Measurements from ENCODE around the gene ARHGAP20.

ARHGAP20 gene

GRCh38 chr11:110711776-110712658, at the start of gene ARHGAP20:
Gene ARHGAP20, minus strand, starts transcription at chr11:110712437. Its CDS starts 206 bp downstream, at chr11:110712231.
- no peaks in the 10 kb centered on the region for H3K36me3 ChIP-seq

GRCh38 chr11:110761991-110762390, 49.8 kb upstream of the ARHGAP20 start:
- H4K20me1 ChIP-seq: no peaks in the 10 kb centered on the region
- no peak overlapping the region for H3K9ac ChIP-seq
- H3K9me3 ChIP-seq: no peaks in the 10 kb centered on the region
- H3K27me3 ChIP-seq: no peaks in the 10 kb centered on the region
- H3K4me2 ChIP-seq: no peak overlapping the region
- no peak for TF ChIP-seq Cebpa-rat (IDR thresholded peaks at IDR 0.05)
- peaks cover 12% of the 10 kb centered on the region; the same call in 1 of the 2 replicates for H3K4me1 ChIP-seq
- H3K4me3 ChIP-seq: no peak overlapping the region
- H3K27ac ChIP-seq: no peak overlapping the region
- no peaks in the 10 kb centered on the region for H3K36me3 ChIP-seq

More at GRCh38 chr11:110711776-110712658, at the start of gene ARHGAP20:
- H3K4me2 ChIP-seq: peak within 1 kb of the TSS; percentile 98
- H3K27ac ChIP-seq: no peak within 1 kb of the TSS; the same call in 1 of the 2 replicates
- H3K4me1 ChIP-seq: peaks cover 21% of the 10 kb centered on the region
- H3K4me3 ChIP-seq: peak within 1 kb of the TSS; percentile 73
- H3K9ac ChIP-seq: peak within 1 kb of the TSS; percentile 59
- TF ChIP-seq Cebpa-rat (IDR thresholded peaks at IDR 0.05): no peak
- H3K9me3 ChIP-seq: no peaks in the 10 kb centered on the region
- peaks cover 52% of the 10 kb centered on the region for H3K27me3 ChIP-seq
- no peaks in the 10 kb centered on the region for H4K20me1 ChIP-seq

GRCh38 chr11:110761131-110761530, 48.9 kb upstream of the ARHGAP20 start:
- Histone ChIP-seq H3K9ac (no peak overlapping the region), H3K9me3 (no peaks in the 10 kb centered on the region), H3K4me2 (no peak overlapping the region), H3K27me3 (no peaks in the 10 kb centered on the region), H3K27ac (no peak overlapping the region), H3K36me3 (no peaks in the 10 kb centered on the region), H3K4me1 (peaks cover 12% of the 10 kb centered on the region; the same call in 1 of the 2 replicates), H3K4me3 (no peak overlapping the region), H4K20me1 (no peaks in the 10 kb centered on the region)
- no peak for TF ChIP-seq Cebpa-rat (IDR thresholded peaks at IDR 0.05)

- Histone ChIP-seq H3K9me3 (no peaks in the 10 kb centered on the region), H3K9ac (no peak overlapping the region), H4K20me1 (no peaks in the 10 kb centered on the region), H3K27me3 (no peaks in the 10 kb centered on the region), H3K27ac (no peak overlapping the region), H3K4me1 (peaks cover 12% of the 10 kb centered on the region; the same call in 1 of the 2 replicates), H3K4me3 (no peak overlapping the region), H3K4me2 (no peak overlapping the region), H3K36me3 (no peaks in the 10 kb centered on the region)
- no peak for TF ChIP-seq Cebpa-rat (IDR thresholded peaks at IDR 0.05)
These were observed 47.7 kb upstream of the ARHGAP20 start for GRCh38 chr11:110759972-110760381.

- Histone ChIP-seq H3K27ac (no peak overlapping the region), H4K20me1 (no peaks in the 10 kb centered on the region), H3K27me3 (no peaks in the 10 kb centered on the region), H3K36me3 (no peaks in the 10 kb centered on the region), H3K4me2 (no peak overlapping the region), H3K4me1 (peaks cover 11% of the 10 kb centered on the region; the same call in 1 of the 2 replicates), H3K9me3 (peaks cover 3% of the 10 kb centered on the region), H3K4me3 (no peak overlapping the region), H3K9ac (no peak overlapping the region)
- no peak for TF ChIP-seq Cebpa-rat (IDR thresholded peaks at IDR 0.05)
These were observed 45.9 kb upstream of the ARHGAP20 start for GRCh38 chr11:110757962-110758755.

- H3K36me3 ChIP-seq: no peaks in the 10 kb centered on the region
- no peak overlapping the region for H3K4me2 ChIP-seq
- H3K27me3 ChIP-seq: no peaks in the 10 kb centered on the region
- 0 out of 2 replicates have a peak, but pooled peaks cover under 1% of the 10 kb centered on the region for H3K4me1 ChIP-seq
- no peak overlapping the region for H3K27ac ChIP-seq
- no peak for TF ChIP-seq Cebpa-rat (IDR thresholded peaks at IDR 0.05)
- H3K4me3 ChIP-seq: no peak overlapping the region
- H3K9ac ChIP-seq: no peak overlapping the region
- no peaks in the 10 kb centered on the region for H4K20me1 ChIP-seq
- peaks cover 10% of the 10 kb centered on the region for H3K9me3 ChIP-seq
These were observed 44.8 kb upstream of the ARHGAP20 start for GRCh38 chr11:110757066-110757465.

- Histone ChIP-seq H3K27me3 (no peaks in the 10 kb centered on the region), H3K27ac (no peak overlapping the region), H4K20me1 (no peaks in the 10 kb centered on the region), H3K9me3 (peaks cover 10% of the 10 kb centered on the region), H3K4me2 (no peak overlapping the region), H3K9ac (no peak overlapping the region), H3K4me3 (no peak overlapping the region), H3K36me3 (no peaks in the 10 kb centered on the region), H3K4me1 (no peaks in the 10 kb centered on the region)
- no peak for TF ChIP-seq Cebpa-rat (IDR thresholded peaks at IDR 0.05)
These were observed 43.7 kb upstream of the ARHGAP20 start for GRCh38 chr11:110755941-110756340.

- Histone ChIP-seq H3K4me3 (no peak overlapping the region), H3K9me3 (peaks cover 10% of the 10 kb centered on the region), H3K9ac (no peak overlapping the region), H3K36me3 (no peaks in the 10 kb centered on the region), H3K4me1 (no peaks in the 10 kb centered on the region), H3K27me3 (no peaks in the 10 kb centered on the region), H4K20me1 (no peaks in the 10 kb centered on the region), H3K27ac (no peak overlapping the region), H3K4me2 (no peak overlapping the region)
- TF ChIP-seq Cebpa-rat (IDR thresholded peaks at IDR 0.05): no peak
These were observed 40.7 kb upstream of the ARHGAP20 start for GRCh38 chr11:110752890-110753289.

GRCh38 chr11:110750100-110750499, 37.9 kb upstream of the ARHGAP20 start:
- no peak overlapping the region for H3K27ac ChIP-seq
- no peaks in the 10 kb centered on the region for H3K36me3 ChIP-seq
- H4K20me1 ChIP-seq: no peaks in the 10 kb centered on the region
- H3K9me3 ChIP-seq: peaks cover 10% of the 10 kb centered on the region
- H3K9ac ChIP-seq: no peak overlapping the region
- no peak overlapping the region for H3K4me2 ChIP-seq
- no peaks in the 10 kb centered on the region for H3K27me3 ChIP-seq
- no peaks in the 10 kb centered on the region for H3K4me1 ChIP-seq
- TF ChIP-seq Cebpa-rat (IDR thresholded peaks at IDR 0.05): no peak
- no peak overlapping the region for H3K4me3 ChIP-seq

- Histone ChIP-seq H3K36me3 (no peaks in the 10 kb centered on the region), H3K9me3 (peaks cover under 1% of the 10 kb centered on the region), H4K20me1 (no peaks in the 10 kb centered on the region), H3K9ac (no peak overlapping the region), H3K4me1 (no peaks in the 10 kb centered on the region), H3K27me3 (no peaks in the 10 kb centered on the region), H3K4me2 (no peak overlapping the region), H3K4me3 (no peak overlapping the region), H3K27ac (no peak overlapping the region)
- TF ChIP-seq Cebpa-rat (IDR thresholded peaks at IDR 0.05): no peak
These were observed 35.3 kb upstream of the ARHGAP20 start for GRCh38 chr11:110747531-110747930.

Measured in BLaER1 (cell line).